ENCODE data around the gene KDM2B. TPM values are rescaled to one million over a fixed set of nuclear protein-coding genes. Genes with fewer than 3 reads are reported as not detected.
A peak's percentile ranks its signal among the peaks of the same experiment; 100 is the strongest.

KDM2B gene
- total and polyA plus RNA-seq, 2 of the 8 experiments (the other 6 are each of a cell fraction or from before 2014, with no cell fraction given), result 111 to 162 TPM

- Histone ChIP-seq H3K27ac (ENCODE audit: low read depth, low read length) (no peak overlapping the region), H2BK120ac (replicated peaks; ENCODE audit: low read depth, low read length) (no peak overlapping the region), H3K36me3 (ENCODE audit: control insufficient read depth in 2 of 4, insufficient read depth in 4 of 4, low read length in 3 of 4) (no peaks in the 10 kb centered on the region; a peak in 1 of 8 replicates), H3K23ac (ENCODE audit: insufficient read length) (no peak overlapping the region), H3K4ac (replicated peaks; ENCODE audit: insufficient read length, low read depth, low read length) (no peak overlapping the region), H3K4me3 (ENCODE audit: extremely low read depth in 1 of 4, insufficient read depth in 2 of 4, low read depth in 3 of 4, low read length in 4 of 4) (peak overlapping the region in 1 of 4 experiments; percentile 93; a peak in 2 of 8 replicates), H3K4me1 (replicated peaks in 1 of 4; ENCODE audit: control insufficient read depth in 3 of 4, insufficient read depth in 4 of 4, low read length in 3 of 4) (peaks cover 16 to 30% (median 19%) of the 10 kb centered on the region in 4 experiments), H2AK5ac (ENCODE audit: low read depth, low read length) (no peak overlapping the region), H4K20me1 (replicated peaks in 1 of 2; ENCODE audit: control insufficient read depth in 1 of 2, insufficient read depth in 2 of 2, low read length in 2 of 2) (peaks cover 13 to 16% of the 10 kb centered on the region in 2 experiments), H3K18ac (ENCODE audit: extremely low read depth, low read length) (no peak overlapping the region), H2BK12ac (ENCODE audit: low read depth, low read length) (no peak overlapping the region), H2AFZ (ENCODE audit: low read length) (no peak overlapping the region), H3K14ac (ENCODE audit: insufficient read length) (no peak overlapping the region), H4K91ac (replicated peaks; ENCODE audit: insufficient read length, low read length) (no peak overlapping the region), H2BK20ac (ENCODE audit: low read length) (no peak overlapping the region), H3K9me3 (ENCODE audit: insufficient read depth in 2 of 2, low read depth in 1 of 2, low read length in 1 of 2) (no peaks in the 10 kb centered on the region), H3K23me2 (ENCODE audit: low read depth, low read length) (peaks cover 11% of the 10 kb centered on the region; the same call in 1 of the 2 replicates), H4K8ac (ENCODE audit: extremely low read depth, insufficient read depth, low read length) (no peak overlapping the region), H3K79me1 (ENCODE audit: low read depth, low read length) (peaks cover 22% of the 10 kb centered on the region), H2BK15ac (ENCODE audit: low read length) (no peak overlapping the region), H3K79me2 (ENCODE audit: control insufficient read depth in 1 of 2, insufficient read depth in 2 of 2, low read length in 2 of 2) (peaks cover 6 to 63% of the 10 kb centered on the region in 2 experiments), H3K4me2 (ENCODE audit: insufficient read depth in 1 of 2, low read depth in 2 of 2, low read length in 2 of 2) (peak overlapping the region; percentile 85 to 91; a peak in 2 of 4 replicates), H3K9ac (replicated peaks in 1 of 4; ENCODE audit: extremely low read depth in 1 of 4, low read depth in 3 of 4, low read length in 3 of 4) (no peak overlapping the region), H3K56ac (replicated peaks; ENCODE audit: insufficient read length, low read depth, low read length) (no peak overlapping the region), H4K5ac (ENCODE audit: insufficient read length, low read depth, low read length) (no peak overlapping the region), H3K27me3 (replicated peaks in 1 of 4; ENCODE audit: control insufficient read depth in 3 of 4, extremely low read depth in 1 of 4, insufficient read depth in 3 of 4, low read length in 3 of 4) (no peaks in the 10 kb centered on the region), H2BK5ac (ENCODE audit: low read depth, low read length) (no peak overlapping the region)
- ChIA-PET CTCF (ENCODE audit: partially characterized antibody) (interaction anchor here (0.6 to 7.1 kb wide), 13 partner anchors 8 to 234 kb away, joined by 3 to 50 read pairs (median 4); partner anchors contain the start of gene MORN3), POLR2A (ENCODE audit: partially characterized antibody) (interaction anchor here (0.9 to 15.7 kb wide), 12 partner anchors 9 to 71 kb away, joined by 3 to 374 read pairs (median 6); partner anchors contain the start of genes KDM2B and MORN3)
- no peak for DNase-seq (ENCODE audit: low read depth in 1 of 2, low spot score in 2 of 2)
- WGBS, 2 experiments (ENCODE audit: extremely low coverage in 1 of 2, insufficient coverage in 1 of 2, insufficient read length in 1 of 2, insufficient replicate concordance in 2 of 2, low coverage in 1 of 2, low lambda C conversion rate in 2 of 2, missing lambda C conversion rate in 1 of 2), result 90% methylated on average over 5 of the region's 5 CpGs; no CpG with 5 or more reads in 1 of the 2 experiments
- no peak for FAIRE-seq
- TF ChIP-seq ATF3 (IDR thresholded peaks at IDR 0.05; ENCODE audit: insufficient read depth, low read depth, low read length), result no peak
- TF ChIP-seq NRF1 (IDR thresholded peaks at IDR 0.05; ENCODE audit: low read depth, low read length), result no peak
- no peak for TF ChIP-seq SAP30 (IDR thresholded peaks at IDR 0.05; ENCODE audit: insufficient read depth, insufficient replicate concordance, low read length)
- no peak for TF ChIP-seq EP300 (IDR thresholded peaks at IDR 0.05; ENCODE audit: borderline replicate concordance in 1 of 2, low read depth in 2 of 2, low read length in 2 of 2)
Observed at GRCh38 chr12:121628536-121628935, 47.7 kb upstream of the KDM2B start.
